ENCODE data around the gene GRK2. TPM values are rescaled to one million over a fixed set of nuclear protein-coding genes. Genes with fewer than 3 reads are reported as not detected.

Gene GRK2
- total and polyA plus RNA-seq, 8 donors, result 55.2 to 118 (median 59.4) TPM

- TF ChIP-seq CTCF (IDR thresholded peaks at IDR 0.05), result no peak
- Histone ChIP-seq H3K4me1 (peaks cover 11 to 88% of the 10 kb centered on the region in 2 donors), H3K27ac (peak overlapping the region; percentile 92 to 100), H3K4me3 (peak overlapping the region in 1 of 2 donors; percentile 89), H3K27me3 (no peaks in the 10 kb centered on the region), H3K9me3 (no peaks in the 10 kb centered on the region), H3K36me3 (peaks cover 0 to 73% of the 10 kb centered on the region in 2 donors)
- DNase-seq (peak in 1 of 4 donors; percentile 37), ATAC-seq (no peak)
- intact Hi-C loops (cut with DNase I), result no loop called here
Measured at GRCh38 chr11:67287355-67288197, 21.3 kb downstream of the GRK2 start.

DNA sequence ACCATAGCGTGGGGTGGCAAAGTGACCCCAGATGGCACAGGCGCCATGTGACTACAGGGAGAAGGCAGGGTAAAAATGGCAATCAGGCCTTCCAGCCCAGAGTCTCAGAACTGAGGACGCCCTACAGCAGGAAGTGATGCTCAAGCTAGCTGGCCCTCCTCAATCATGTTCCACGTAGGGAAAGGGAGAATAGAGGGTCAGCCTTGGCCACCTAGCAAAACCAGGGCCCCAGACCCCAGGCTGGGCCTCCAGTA is 21.9 kb downstream of the GRK2 start:
- Histone ChIP-seq H3K9me3 (no peaks in the 10 kb centered on the region), H3K4me3 (peak overlapping the region; percentile 81 to 89), H3K27ac (peak overlapping the region; percentile 92 to 100), H3K27me3 (no peaks in the 10 kb centered on the region), H3K36me3 (peaks cover 0 to 73% of the 10 kb centered on the region in 2 donors), H3K4me1 (peaks cover 11 to 88% of the 10 kb centered on the region in 2 donors)
- no peak for TF ChIP-seq CTCF (IDR thresholded peaks at IDR 0.05)
- no peak for DNase-seq
- no peak for ATAC-seq
- intact Hi-C loops (cut with DNase I), result no loop called here

- Histone ChIP-seq H3K9me3 (no peaks in the 10 kb centered on the region), H3K36me3 (peaks cover 0 to 70% of the 10 kb centered on the region in 2 donors), H3K4me3 (peak overlapping the region; percentile 81 to 89), H3K4me1 (peaks cover 11 to 88% of the 10 kb centered on the region in 2 donors), H3K27ac (peak overlapping the region; percentile 92 to 100), H3K27me3 (no peaks in the 10 kb centered on the region)
- DNase-seq, result peak; percentile 92 to 97 (median 94)
- intact Hi-C loops (cut with DNase I), result no loop called here
- TF ChIP-seq CTCF (IDR thresholded peaks at IDR 0.05), result peak; percentile 25 to 40
- ATAC-seq, result peak; percentile 89
Measured at GRCh38 chr11:67288452-67289225, 22.4 kb downstream of the GRK2 start.

DNA sequence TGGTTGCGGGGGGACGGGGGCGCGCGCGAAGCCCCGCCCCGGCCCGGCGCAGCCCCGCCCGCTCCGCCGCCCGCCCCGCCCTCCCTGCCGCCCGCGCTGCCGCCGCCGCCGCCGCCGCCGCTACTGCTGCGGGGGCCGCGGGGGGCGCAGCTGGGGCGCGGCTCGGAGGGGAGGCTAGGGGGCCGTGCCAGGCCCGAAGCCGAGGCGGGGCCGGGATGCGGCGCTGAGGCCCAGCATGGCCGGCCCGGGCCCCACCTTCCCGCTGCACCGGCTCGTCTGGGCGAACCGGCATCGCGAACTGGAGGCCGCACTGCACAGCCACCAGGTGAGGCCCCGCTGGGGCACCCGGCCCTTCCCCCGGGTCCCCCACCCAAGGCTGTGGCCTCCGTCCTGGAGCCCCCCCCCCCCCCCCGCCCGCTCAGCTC is 23.0 kb downstream of the GRK2 start, which contains the start of gene ANKRD13D:
ANKRD13D (plus strand) TSS at position 78 of the 425 bp plus-strand sequence; CDS start at position 236, 158 bp downstream.
- H3K36me3 ChIP-seq, result peaks cover 0 to 64% of the 10 kb centered on the region in 2 donors
- intact Hi-C loops (cut with DNase I), result no loop called here
- H3K27me3 ChIP-seq, result no peaks in the 10 kb centered on the region
- no peak for TF ChIP-seq CTCF (IDR thresholded peaks at IDR 0.05)
- peaks cover 11 to 86% of the 10 kb centered on the region in 2 donors for H3K4me1 ChIP-seq
- H3K9me3 ChIP-seq, result no peaks in the 10 kb centered on the region
- H3K27ac ChIP-seq, result peak within 1 kb of the TSS; percentile 92 to 100
- DNase-seq (peak in 1 of 4 donors; percentile 55), ATAC-seq (no peak)
- H3K4me3 ChIP-seq, result peak within 1 kb of the TSS; percentile 81 to 89

Measured in left lung (tissue), 10 donors.